Kidney (tissue), 14 donors: ENCODE measurements around the gene TMEM192. TPM values are rescaled to one million over a fixed set of nuclear protein-coding genes. Genes with fewer than 3 reads are reported as not detected.

Source experiments
- DNase-seq, 5 donors: peaks; one replicate each; pipeline ENCODE4 v3.0.0-alpha.2; 2013 to 2020
- FAIRE-seq: peaks from 2 replicates; lab custom pipeline; 2012; peaks lifted over from hg19 to GRCh38; lab: Jason Lieb, UNC
- H3K27ac ChIP-seq, 2 donors: one replicate each; pipeline ENCODE4 v1.7.0; 2013; ENCODE audit warnings: low read depth in 2 of 2, low read length in 2 of 2, inconsistent platforms in 1 of 2
- H3K27me3 ChIP-seq: one replicate; pipeline ENCODE4 v1.7.1; 2013; ENCODE audit warnings: low read length, inconsistent platforms; ENCODE audit not compliant: control insufficient read depth, insufficient read depth
- H3K36me3 ChIP-seq, 3 donors: one replicate each; pipeline versions ENCODE4 v1.7.0 to v1.7.1; 2013; ENCODE audit warnings: low read length in 3 of 3, control low read depth in 1 of 3, inconsistent platforms in 1 of 3; ENCODE audit not compliant: insufficient read depth in 3 of 3, control insufficient read depth in 2 of 3
- H3K4me1 ChIP-seq, 3 donors: one replicate each; pipeline versions ENCODE4 v1.7.0 to v1.7.1; 2013; ENCODE audit warnings: low read length in 3 of 3, inconsistent platforms in 1 of 3, low read depth in 1 of 3; ENCODE audit not compliant: control insufficient read depth in 2 of 3, insufficient read depth in 2 of 3
- H3K4me3 ChIP-seq, 3 donors: one replicate each; pipeline versions ENCODE4 v1.7.0 to v1.8.1; 2013; ENCODE audit warnings: low read length in 3 of 3, control low read depth in 1 of 3, inconsistent platforms in 1 of 3
- H3K9ac ChIP-seq, 3 donors: one replicate each; pipeline versions ENCODE4 v1.7.0 to v1.7.1; 2013; ENCODE audit warnings: low read length in 3 of 3, control low read depth in 1 of 3, inconsistent platforms in 1 of 3
- H3K9me3 ChIP-seq, 3 donors: one replicate each; pipeline versions ENCODE4 v1.7.0 to v1.7.1; 2013; ENCODE audit warnings: low read length in 3 of 3, control low read depth in 1 of 3, inconsistent platforms in 1 of 3; ENCODE audit not compliant: control insufficient read depth in 2 of 3, insufficient read depth in 1 of 3
- CTCF ChIP-seq: IDR thresholded peaks from 3 replicates; pipeline ENCODE4 v1.5.1; 2012; ENCODE audit warnings: mild to moderate bottlenecking, moderate library complexity, borderline replicate concordance; ENCODE audit not compliant: insufficient read depth; ENCODE audit errors: extremely low read depth
- intact Hi-C: fragments of 100-400 bp; cut with DNase I; formaldehyde crosslinking; loops from one replicate; pipeline ENCODE4 v1.11.1; 2022
- polyA plus RNA-seq: library from polyadenylated mRNA; stranded (reverse); fragments of 350-450 nt; fragmentation: Illumina TruSeq; extraction: RNeasy Lipid Tissue Mini Kit (QIAGEN cat#74804); gene quantifications from one replicate; pipeline ENCODE4 v1.2.3, GENCODE V29; 2014; ENCODE audit warnings: low read depth, low replicate concordance; ENCODE audit not compliant: insufficient read depth
- total RNA-seq: library from RNA; stranded (reverse); fragmentation: NEBNext Ultra II Directional; extraction: Animal tissue kit (Norgen Biotek cat#: 25700); gene quantifications from one replicate; pipeline ENCODE4 v1.2.1, GENCODE V29; 2021
- donor health status: control.
- donor health status: control.
- donor health status: control.
- donor health status: control.
- donor health status: control.
- donor health status: DM: yes; HTN: yes; CAD: no.
- donor health status: Normal renal cell carcinoma (clear cell type).

Gene TMEM192
- total and polyA plus RNA-seq, 2 donors from 2014 or later: 14.9 to 19.6 TPM

GRCh38 chr4:165154482-165154881, 41.8 kb upstream of the TMEM192 start:
- DNase-seq (no peak), FAIRE-seq (no peak)
- Histone ChIP-seq H3K36me3 (no peaks in the 10 kb centered on the region), H3K4me3 (no peak overlapping the region), H3K9me3 (no peaks in the 10 kb centered on the region), H3K4me1 (no peaks in the 10 kb centered on the region), H3K9ac (no peak overlapping the region), H3K27me3 (no peaks in the 10 kb centered on the region), H3K27ac (no peak overlapping the region)
- TF ChIP-seq CTCF: no peak
- intact Hi-C loops: no loop called here

- no peak overlapping the region for H3K27ac ChIP-seq
- no peak overlapping the region for H3K4me3 ChIP-seq
- TF ChIP-seq CTCF: no peak
- intact Hi-C loops: no loop called here
- H3K36me3 ChIP-seq: no peaks in the 10 kb centered on the region
- H3K9me3 ChIP-seq: no peaks in the 10 kb centered on the region
- H3K27me3 ChIP-seq: no peaks in the 10 kb centered on the region
- DNase-seq (no peak), FAIRE-seq (no peak)
- no peaks in the 10 kb centered on the region for H3K4me1 ChIP-seq
- H3K9ac ChIP-seq: no peak overlapping the region
Measured at GRCh38 chr4:165152527-165152926, 39.9 kb upstream of the TMEM192 start.

- DNase-seq (no peak), FAIRE-seq (no peak)
- Histone ChIP-seq H3K9ac (no peak overlapping the region), H3K4me1 (no peaks in the 10 kb centered on the region), H3K36me3 (no peaks in the 10 kb centered on the region), H3K27me3 (no peaks in the 10 kb centered on the region), H3K27ac (no peak overlapping the region), H3K4me3 (no peak overlapping the region), H3K9me3 (no peaks in the 10 kb centered on the region)
- no peak for TF ChIP-seq CTCF
- intact Hi-C loops: no loop called here
Measured at GRCh38 chr4:165151734-165152133, 39.1 kb upstream of the TMEM192 start.

GRCh38 chr4:165150545-165150944, 37.9 kb upstream of the TMEM192 start:
- Histone ChIP-seq H3K36me3 (no peaks in the 10 kb centered on the region), H3K9me3 (no peaks in the 10 kb centered on the region), H3K4me3 (no peak overlapping the region), H3K9ac (no peak overlapping the region), H3K4me1 (no peaks in the 10 kb centered on the region), H3K27me3 (no peaks in the 10 kb centered on the region), H3K27ac (no peak overlapping the region)
- no peak for FAIRE-seq
- intact Hi-C loops: no loop called here
- no peak for TF ChIP-seq CTCF
- no peak for DNase-seq
